HEK293 (cell line): Measurements from ENCODE around the gene HES5.
A peak's percentile ranks its signal among the peaks of the same experiment; 100 is the strongest.

Experiments
- GFI1B ChIP-seq: fragments of 450-650 bp; formaldehyde crosslinking; IDR thresholded peaks from 2 replicates; pipeline ENCODE4 v1.5.1; 2016; ENCODE audit warnings: missing biosample characterization, missing genetic modification characterization
- GLI2 ChIP-seq: fragments of 450-650 bp; formaldehyde crosslinking; IDR thresholded peaks from 2 replicates; pipeline ENCODE4; 2017; ENCODE audit warnings: missing biosample characterization, missing genetic modification characterization, low read depth, borderline replicate concordance
- KLF10 ChIP-seq: fragments of 450-650 bp; IDR thresholded peaks from 2 replicates; pipeline ENCODE4 v1.5.1; 2018; ENCODE audit warnings: missing biosample characterization, mild to moderate bottlenecking, missing genetic modification characterization
- SP7 ChIP-seq: fragments of 450-650 bp; formaldehyde crosslinking; IDR thresholded peaks from 2 replicates; pipeline ENCODE4 v1.5.1; 2016; ENCODE audit warnings: missing biosample characterization, missing genetic modification characterization
- ZBTB8A ChIP-seq: fragments of 450-650 bp; formaldehyde crosslinking; IDR thresholded peaks from 2 replicates; pipeline ENCODE4 v1.5.1; 2016; ENCODE audit warnings: missing biosample characterization, missing genetic modification characterization
- ZEB2 ChIP-seq: fragments of 450-650 bp; formaldehyde crosslinking; IDR thresholded peaks from 2 replicates; pipeline ENCODE4 v1.5.1; 2016; ENCODE audit warnings: missing biosample characterization, missing genetic modification characterization
- ZNF133 ChIP-seq: fragments of 450-650 bp; formaldehyde crosslinking; IDR thresholded peaks from 2 replicates; pipeline ENCODE4 v1.5.1; 2016; ENCODE audit warnings: missing biosample characterization, missing genetic modification characterization
- ZNF146 ChIP-seq: fragments of 450-650 bp; formaldehyde crosslinking; IDR thresholded peaks from 2 replicates; pipeline ENCODE4 v1.5.1; 2016; ENCODE audit warnings: missing biosample characterization, missing genetic modification characterization
- ZNF707 ChIP-seq: fragments of 450-650 bp; formaldehyde crosslinking; IDR thresholded peaks from 2 replicates; pipeline ENCODE4 v1.5.1; 2016; ENCODE audit warnings: missing biosample characterization, missing genetic modification characterization
- ZNF76 ChIP-seq: fragments of 450-650 bp; formaldehyde crosslinking; IDR thresholded peaks from 2 replicates; pipeline ENCODE4; 2016; ENCODE audit warnings: low read depth, missing biosample characterization, missing genetic modification characterization, borderline replicate concordance
- ZNF777 ChIP-seq: fragments of 450-650 bp; formaldehyde crosslinking; IDR thresholded peaks from 2 replicates; pipeline ENCODE4 v1.5.1; 2017; ENCODE audit warnings: missing biosample characterization, missing genetic modification characterization, borderline replicate concordance
- ZNF843 ChIP-seq: fragments of 450-650 bp; formaldehyde crosslinking; IDR thresholded peaks from 2 replicates; pipeline ENCODE4 v1.5.1; 2016; ENCODE audit warnings: missing biosample characterization, missing genetic modification characterization
- ZSCAN23 ChIP-seq: fragments of 450-650 bp; formaldehyde crosslinking; IDR thresholded peaks from 2 replicates; pipeline ENCODE4 v1.5.1; 2016; ENCODE audit warnings: missing biosample characterization, missing genetic modification characterization
- TF ChIP-seq, protein P1 (sequence below): fragments of 450-650 bp; formaldehyde crosslinking; conservative IDR thresholded peaks from 2 replicates; pipeline ENCODE4 v1.5.1; 2016; ENCODE audit warnings: low read depth, missing biosample characterization, missing genetic modification characterization
- TF ChIP-seq, protein P2 (sequence below): fragments of 450-650 bp; formaldehyde crosslinking; IDR thresholded peaks from 2 replicates; pipeline ENCODE4 v1.5.1; 2016; ENCODE audit warnings: missing biosample characterization, missing genetic modification characterization
- TF ChIP-seq, protein P3 (sequence below): fragments of 450-650 bp; formaldehyde crosslinking; IDR thresholded peaks from 2 replicates; pipeline ENCODE4 v1.5.1; 2016; ENCODE audit warnings: missing biosample characterization, missing genetic modification characterization
- TF ChIP-seq, protein P4 (sequence below): fragments of 450-650 bp; formaldehyde crosslinking; IDR thresholded peaks from 2 replicates; pipeline ENCODE4 v1.5.1; 2016; ENCODE audit warnings: missing biosample characterization, missing genetic modification characterization, borderline replicate concordance
- TF ChIP-seq, protein P5 (sequence below): fragments of 450-650 bp; formaldehyde crosslinking; IDR thresholded peaks from 2 replicates; pipeline ENCODE4 v1.5.1; 2016; ENCODE audit warnings: missing biosample characterization, missing genetic modification characterization, borderline replicate concordance

The HES5 gene

DNA sequence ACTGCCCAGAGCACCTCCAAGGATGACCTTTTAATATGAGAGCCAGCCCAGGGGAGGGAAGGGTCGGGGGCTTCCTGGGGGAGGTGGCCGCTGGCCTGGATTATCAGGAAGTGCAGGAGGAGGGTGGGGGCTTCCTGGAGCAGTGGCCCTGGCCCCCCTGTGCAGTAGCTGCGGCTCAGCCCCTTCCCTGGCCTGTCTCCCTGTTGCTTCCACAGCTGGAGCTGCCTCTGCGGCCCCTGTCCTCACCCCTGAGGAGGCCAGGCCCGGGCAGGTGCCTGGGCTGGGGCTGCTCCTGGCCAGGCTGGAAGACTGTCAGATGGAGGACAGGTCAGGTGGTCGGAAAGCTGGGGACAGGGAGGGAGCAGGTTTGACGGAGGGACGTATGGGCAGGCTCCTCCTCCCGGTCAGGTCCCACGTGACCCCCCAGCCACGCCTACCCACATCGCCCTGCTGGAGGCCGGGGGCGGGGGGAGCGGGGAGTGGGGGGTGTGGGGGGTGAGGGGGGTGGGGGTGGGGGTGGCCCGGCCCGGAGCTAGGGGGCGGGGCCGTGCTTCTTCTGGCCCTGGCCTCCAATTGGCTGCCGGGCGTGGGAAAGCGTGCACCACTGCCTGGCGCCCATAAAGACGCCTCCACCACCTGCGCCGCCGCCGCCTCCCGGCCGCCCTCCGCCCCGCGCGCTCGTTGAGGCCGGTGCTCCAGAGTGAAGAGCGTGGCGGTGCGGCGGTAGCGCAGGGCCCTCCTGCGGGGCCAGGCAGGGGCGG, 15.9 kb upstream of the HES5 start (continued):
- TF ChIP-seq, protein P1, sequence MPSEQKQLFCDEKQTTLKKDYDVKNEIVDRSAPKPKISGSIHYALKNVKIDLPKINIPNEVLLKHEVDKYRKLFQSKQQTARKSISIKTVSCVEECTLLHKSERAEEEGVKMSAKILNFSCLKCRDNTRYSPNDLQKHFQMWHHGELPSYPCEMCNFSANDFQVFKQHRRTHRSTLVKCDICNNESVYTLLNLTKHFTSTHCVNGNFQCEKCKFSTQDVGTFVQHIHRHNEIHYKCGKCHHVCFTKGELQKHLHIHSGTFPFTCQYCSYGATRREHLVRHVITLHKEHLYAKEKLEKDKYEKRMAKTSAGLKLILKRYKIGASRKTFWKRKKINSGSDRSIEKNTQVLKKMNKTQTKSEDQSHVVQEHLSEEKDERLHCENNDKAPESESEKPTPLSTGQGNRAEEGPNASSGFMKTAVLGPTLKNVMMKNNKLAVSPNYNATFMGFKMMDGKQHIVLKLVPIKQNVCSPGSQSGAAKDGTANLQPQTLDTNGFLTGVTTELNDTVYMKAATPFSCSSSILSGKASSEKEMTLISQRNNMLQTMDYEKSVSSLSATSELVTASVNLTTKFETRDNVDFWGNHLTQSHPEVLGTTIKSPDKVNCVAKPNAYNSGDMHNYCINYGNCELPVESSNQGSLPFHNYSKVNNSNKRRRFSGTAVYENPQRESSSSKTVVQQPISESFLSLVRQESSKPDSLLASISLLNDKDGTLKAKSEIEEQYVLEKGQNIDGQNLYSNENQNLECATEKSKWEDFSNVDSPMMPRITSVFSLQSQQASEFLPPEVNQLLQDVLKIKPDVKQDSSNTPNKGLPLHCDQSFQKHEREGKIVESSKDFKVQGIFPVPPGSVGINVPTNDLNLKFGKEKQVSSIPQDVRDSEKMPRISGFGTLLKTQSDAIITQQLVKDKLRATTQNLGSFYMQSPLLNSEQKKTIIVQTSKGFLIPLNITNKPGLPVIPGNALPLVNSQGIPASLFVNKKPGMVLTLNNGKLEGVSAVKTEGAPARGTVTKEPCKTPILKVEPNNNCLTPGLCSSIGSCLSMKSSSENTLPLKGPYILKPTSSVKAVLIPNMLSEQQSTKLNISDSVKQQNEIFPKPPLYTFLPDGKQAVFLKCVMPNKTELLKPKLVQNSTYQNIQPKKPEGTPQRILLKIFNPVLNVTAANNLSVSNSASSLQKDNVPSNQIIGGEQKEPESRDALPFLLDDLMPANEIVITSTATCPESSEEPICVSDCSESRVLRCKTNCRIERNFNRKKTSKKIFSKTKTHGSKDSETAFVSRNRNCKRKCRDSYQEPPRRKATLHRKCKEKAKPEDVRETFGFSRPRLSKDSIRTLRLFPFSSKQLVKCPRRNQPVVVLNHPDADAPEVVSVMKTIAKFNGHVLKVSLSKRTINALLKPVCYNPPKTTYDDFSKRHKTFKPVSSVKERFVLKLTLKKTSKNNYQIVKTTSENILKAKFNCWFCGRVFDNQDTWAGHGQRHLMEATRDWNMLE (tag by site-specific recombination): no peak
- TF ChIP-seq ZNF133 (tag by site-specific recombination) (no peak), ZNF777 (tag by site-specific recombination) (no peak), ZEB2 (tag by site-specific recombination) (peak; percentile 28; the same call in 1 of the 2 replicates), SP7 (tag by site-specific recombination) (0 out of 2 replicates have a peak, but pooled peaks have one; percentile 16), ZBTB8A (tag by site-specific recombination) (peak; percentile 49; the same call in 1 of the 2 replicates), ZNF707 (tag by site-specific recombination) (no peak), GFI1B (tag by site-specific recombination) (no peak), ZNF146 (no peak), ZSCAN23 (tag by site-specific recombination) (no peak), ZNF843 (no peak), GLI2 (tag by site-specific recombination) (no peak), ZNF76 (tag by site-specific recombination) (0 out of 2 replicates have a peak, but pooled peaks have one; percentile 14), KLF10 (peak; percentile 53; the same call in 1 of the 2 replicates)
- TF ChIP-seq, protein P2, sequence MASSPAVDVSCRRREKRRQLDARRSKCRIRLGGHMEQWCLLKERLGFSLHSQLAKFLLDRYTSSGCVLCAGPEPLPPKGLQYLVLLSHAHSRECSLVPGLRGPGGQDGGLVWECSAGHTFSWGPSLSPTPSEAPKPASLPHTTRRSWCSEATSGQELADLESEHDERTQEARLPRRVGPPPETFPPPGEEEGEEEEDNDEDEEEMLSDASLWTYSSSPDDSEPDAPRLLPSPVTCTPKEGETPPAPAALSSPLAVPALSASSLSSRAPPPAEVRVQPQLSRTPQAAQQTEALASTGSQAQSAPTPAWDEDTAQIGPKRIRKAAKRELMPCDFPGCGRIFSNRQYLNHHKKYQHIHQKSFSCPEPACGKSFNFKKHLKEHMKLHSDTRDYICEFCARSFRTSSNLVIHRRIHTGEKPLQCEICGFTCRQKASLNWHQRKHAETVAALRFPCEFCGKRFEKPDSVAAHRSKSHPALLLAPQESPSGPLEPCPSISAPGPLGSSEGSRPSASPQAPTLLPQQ (tag by site-specific recombination): 0 out of 2 replicates have a peak, but pooled peaks have one; percentile 48
- TF ChIP-seq, protein P3, sequence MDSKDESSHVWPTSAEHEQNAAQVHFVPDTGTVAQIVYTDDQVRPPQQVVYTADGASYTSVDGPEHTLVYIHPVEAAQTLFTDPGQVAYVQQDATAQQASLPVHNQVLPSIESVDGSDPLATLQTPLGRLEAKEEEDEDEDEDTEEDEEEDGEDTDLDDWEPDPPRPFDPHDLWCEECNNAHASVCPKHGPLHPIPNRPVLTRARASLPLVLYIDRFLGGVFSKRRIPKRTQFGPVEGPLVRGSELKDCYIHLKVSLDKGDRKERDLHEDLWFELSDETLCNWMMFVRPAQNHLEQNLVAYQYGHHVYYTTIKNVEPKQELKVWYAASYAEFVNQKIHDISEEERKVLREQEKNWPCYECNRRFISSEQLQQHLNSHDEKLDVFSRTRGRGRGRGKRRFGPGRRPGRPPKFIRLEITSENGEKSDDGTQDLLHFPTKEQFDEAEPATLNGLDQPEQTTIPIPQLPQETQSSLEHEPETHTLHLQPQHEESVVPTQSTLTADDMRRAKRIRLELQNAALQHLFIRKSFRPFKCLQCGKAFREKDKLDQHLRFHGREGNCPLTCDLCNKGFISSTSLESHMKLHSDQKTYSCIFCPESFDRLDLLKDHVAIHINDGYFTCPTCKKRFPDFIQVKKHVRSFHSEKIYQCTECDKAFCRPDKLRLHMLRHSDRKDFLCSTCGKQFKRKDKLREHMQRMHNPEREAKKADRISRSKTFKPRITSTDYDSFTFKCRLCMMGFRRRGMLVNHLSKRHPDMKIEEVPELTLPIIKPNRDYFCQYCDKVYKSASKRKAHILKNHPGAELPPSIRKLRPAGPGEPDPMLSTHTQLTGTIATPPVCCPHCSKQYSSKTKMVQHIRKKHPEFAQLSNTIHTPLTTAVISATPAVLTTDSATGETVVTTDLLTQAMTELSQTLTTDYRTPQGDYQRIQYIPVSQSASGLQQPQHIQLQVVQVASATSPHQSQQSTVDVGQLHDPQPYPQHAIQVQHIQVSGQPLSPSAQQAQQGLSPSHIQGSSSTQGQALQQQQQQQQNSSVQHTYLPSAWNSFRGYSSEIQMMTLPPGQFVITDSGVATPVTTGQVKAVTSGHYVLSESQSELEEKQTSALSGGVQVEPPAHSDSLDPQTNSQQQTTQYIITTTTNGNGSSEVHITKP (tag by site-specific recombination): no peak; the same call in 1 of the 2 replicates
- TF ChIP-seq, protein P4, sequence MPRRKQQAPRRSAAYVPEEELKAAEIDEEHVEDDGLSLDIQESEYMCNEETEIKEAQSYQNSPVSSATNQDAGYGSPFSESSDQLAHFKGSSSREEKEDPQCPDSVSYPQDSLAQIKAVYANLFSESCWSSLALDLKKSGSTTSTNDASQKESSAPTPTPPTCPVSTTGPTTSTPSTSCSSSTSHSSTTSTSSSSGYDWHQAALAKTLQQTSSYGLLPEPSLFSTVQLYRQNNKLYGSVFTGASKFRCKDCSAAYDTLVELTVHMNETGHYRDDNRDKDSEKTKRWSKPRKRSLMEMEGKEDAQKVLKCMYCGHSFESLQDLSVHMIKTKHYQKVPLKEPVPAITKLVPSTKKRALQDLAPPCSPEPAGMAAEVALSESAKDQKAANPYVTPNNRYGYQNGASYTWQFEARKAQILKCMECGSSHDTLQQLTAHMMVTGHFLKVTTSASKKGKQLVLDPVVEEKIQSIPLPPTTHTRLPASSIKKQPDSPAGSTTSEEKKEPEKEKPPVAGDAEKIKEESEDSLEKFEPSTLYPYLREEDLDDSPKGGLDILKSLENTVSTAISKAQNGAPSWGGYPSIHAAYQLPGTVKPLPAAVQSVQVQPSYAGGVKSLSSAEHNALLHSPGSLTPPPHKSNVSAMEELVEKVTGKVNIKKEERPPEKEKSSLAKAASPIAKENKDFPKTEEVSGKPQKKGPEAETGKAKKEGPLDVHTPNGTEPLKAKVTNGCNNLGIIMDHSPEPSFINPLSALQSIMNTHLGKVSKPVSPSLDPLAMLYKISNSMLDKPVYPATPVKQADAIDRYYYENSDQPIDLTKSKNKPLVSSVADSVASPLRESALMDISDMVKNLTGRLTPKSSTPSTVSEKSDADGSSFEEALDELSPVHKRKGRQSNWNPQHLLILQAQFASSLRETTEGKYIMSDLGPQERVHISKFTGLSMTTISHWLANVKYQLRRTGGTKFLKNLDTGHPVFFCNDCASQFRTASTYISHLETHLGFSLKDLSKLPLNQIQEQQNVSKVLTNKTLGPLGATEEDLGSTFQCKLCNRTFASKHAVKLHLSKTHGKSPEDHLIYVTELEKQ (tag by site-specific recombination): no peak
- TF ChIP-seq, protein P5, sequence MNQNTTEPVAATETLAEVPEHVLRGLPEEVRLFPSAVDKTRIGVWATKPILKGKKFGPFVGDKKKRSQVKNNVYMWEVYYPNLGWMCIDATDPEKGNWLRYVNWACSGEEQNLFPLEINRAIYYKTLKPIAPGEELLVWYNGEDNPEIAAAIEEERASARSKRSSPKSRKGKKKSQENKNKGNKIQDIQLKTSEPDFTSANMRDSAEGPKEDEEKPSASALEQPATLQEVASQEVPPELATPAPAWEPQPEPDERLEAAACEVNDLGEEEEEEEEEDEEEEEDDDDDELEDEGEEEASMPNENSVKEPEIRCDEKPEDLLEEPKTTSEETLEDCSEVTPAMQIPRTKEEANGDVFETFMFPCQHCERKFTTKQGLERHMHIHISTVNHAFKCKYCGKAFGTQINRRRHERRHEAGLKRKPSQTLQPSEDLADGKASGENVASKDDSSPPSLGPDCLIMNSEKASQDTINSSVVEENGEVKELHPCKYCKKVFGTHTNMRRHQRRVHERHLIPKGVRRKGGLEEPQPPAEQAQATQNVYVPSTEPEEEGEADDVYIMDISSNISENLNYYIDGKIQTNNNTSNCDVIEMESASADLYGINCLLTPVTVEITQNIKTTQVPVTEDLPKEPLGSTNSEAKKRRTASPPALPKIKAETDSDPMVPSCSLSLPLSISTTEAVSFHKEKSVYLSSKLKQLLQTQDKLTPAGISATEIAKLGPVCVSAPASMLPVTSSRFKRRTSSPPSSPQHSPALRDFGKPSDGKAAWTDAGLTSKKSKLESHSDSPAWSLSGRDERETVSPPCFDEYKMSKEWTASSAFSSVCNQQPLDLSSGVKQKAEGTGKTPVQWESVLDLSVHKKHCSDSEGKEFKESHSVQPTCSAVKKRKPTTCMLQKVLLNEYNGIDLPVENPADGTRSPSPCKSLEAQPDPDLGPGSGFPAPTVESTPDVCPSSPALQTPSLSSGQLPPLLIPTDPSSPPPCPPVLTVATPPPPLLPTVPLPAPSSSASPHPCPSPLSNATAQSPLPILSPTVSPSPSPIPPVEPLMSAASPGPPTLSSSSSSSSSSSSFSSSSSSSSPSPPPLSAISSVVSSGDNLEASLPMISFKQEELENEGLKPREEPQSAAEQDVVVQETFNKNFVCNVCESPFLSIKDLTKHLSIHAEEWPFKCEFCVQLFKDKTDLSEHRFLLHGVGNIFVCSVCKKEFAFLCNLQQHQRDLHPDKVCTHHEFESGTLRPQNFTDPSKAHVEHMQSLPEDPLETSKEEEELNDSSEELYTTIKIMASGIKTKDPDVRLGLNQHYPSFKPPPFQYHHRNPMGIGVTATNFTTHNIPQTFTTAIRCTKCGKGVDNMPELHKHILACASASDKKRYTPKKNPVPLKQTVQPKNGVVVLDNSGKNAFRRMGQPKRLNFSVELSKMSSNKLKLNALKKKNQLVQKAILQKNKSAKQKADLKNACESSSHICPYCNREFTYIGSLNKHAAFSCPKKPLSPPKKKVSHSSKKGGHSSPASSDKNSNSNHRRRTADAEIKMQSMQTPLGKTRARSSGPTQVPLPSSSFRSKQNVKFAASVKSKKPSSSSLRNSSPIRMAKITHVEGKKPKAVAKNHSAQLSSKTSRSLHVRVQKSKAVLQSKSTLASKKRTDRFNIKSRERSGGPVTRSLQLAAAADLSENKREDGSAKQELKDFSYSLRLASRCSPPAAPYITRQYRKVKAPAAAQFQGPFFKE: no peak
